Mammary epithelial cell (primary cell): Measurements from ENCODE around the gene UNC13A.

Source experiments
- CTCF ChIP-seq, 2 donors: IDR thresholded peaks in 1 of 2; conservative IDR thresholded peaks in 1 of 2; 2 replicates each; pipeline ENCODE4 v1.5.1; 2011 to 2012; ENCODE audit warnings: inconsistent platforms in 2 of 2, low read length in 2 of 2, mild to moderate bottlenecking in 2 of 2, control low read depth in 1 of 2, low read depth in 1 of 2; ENCODE audit not compliant: insufficient read depth in 1 of 2; ENCODE audit errors: extremely low read depth in 1 of 2
- EZH2 ChIP-seq: IDR thresholded peaks from 2 replicates; pipeline ENCODE4 v1.6.1; 2012; ENCODE audit warnings: low read length, inconsistent platforms, borderline replicate concordance

GRCh38 chr19:17601683-17602082 lies 86.5 kb downstream of the UNC13A start:
- TF ChIP-seq CTCF (conservative IDR thresholded peaks at IDR 0.05 in 1 of 2, IDR thresholded peaks at IDR 0.05 in 1 of 2; ENCODE audit: extremely low read depth in 1 of 2, insufficient read depth in 1 of 2, low read depth in 1 of 2, low read length in 2 of 2) (no peak), EZH2 (no peak)
